Measurements from ENCODE around the gene SNRPA1.

GRCh38 chr15:101320501-101321052 lies 25.5 kb upstream of the SNRPA1 start:
- TF ChIP-seq CTCF (IDR thresholded peaks at IDR 0.05; ENCODE audit: insufficient read depth, low read length, poor library complexity, severe bottlenecking): no peak
- TF ChIP-seq EZH2phosphoT487 (conservative IDR thresholded peaks at IDR 0.05; ENCODE audit: low read length): no peak
